Kidney capillary endothelial cell (primary cell): ENCODE results near the gene KIF26B.

ENCODE experiments used
- DNase-seq: peaks from one replicate; pipeline ENCODE4 v3.0.0-alpha.2; 2018; ENCODE audit warnings: low spot score

KIF26B gene

GRCh38 chr1:245752561-245752960 is 597.8 kb downstream of the KIF26B start:
- DNase-seq: peak; percentile 8

DNA sequence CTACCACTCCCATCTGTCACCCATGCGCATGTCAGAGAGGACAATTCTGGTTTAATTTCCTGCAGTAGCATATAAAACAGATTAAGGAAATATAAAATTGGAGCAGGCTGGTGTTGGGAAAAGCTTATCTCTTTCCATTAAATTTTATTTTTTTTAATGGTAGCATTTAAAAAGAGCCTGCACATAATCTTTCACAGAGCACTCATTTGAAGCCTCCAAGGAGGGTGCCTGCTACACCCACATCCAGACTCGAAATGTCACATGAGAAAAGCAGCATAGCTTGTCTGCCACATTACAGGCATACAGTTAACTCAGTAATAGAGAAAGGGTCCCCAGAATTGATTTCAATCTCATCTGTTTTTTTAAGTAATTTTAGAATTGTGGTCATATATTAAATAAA is 599.0 kb downstream of the KIF26B start:
- DNase-seq: no peak

GRCh38 chr1:245754463-245754961 is 599.7 kb downstream of the KIF26B start:
- DNase-seq: no peak
